ENCODE data around the gene HOXD9. TPM values are rescaled to one million over a fixed set of nuclear protein-coding genes. Genes with fewer than 3 reads are reported as not detected.

Gene HOXD9
- total RNA-seq, 1 donor from 2014 or later: not detected

GRCh38 chr2:176160986-176161824 is 38.7 kb downstream of the HOXD9 start:
- intact Hi-C loops (cut with DNase I): no loop called here
- H3K4me1 ChIP-seq: peaks cover 0 to 11% of the 10 kb centered on the region in 2 donors
- no peak for TF ChIP-seq CTCF (IDR thresholded peaks at IDR 0.05)
- no peak overlapping the region for H3K27ac ChIP-seq
- H3K4me3 ChIP-seq: peak overlapping the region; percentile 32 to 62
- peaks cover 19% of the 10 kb centered on the region for H3K27me3 ChIP-seq
- no peak for DNase-seq (ENCODE audit: low spot score in 2 of 2)
- peaks cover 0 to under 1% of the 10 kb centered on the region in 2 donors for H3K36me3 ChIP-seq
- H3K9me3 ChIP-seq: no peaks in the 10 kb centered on the region

- no peak for TF ChIP-seq CTCF (IDR thresholded peaks at IDR 0.05)
- no peak overlapping the region for H3K27ac ChIP-seq
- DNase-seq (ENCODE audit: low spot score in 2 of 2): no peak
- H3K4me3 ChIP-seq: peak overlapping the region in 1 of 2 donors; percentile 52
- no peaks in the 10 kb centered on the region for H3K9me3 ChIP-seq
- no peaks in the 10 kb centered on the region for H3K36me3 ChIP-seq
- peaks cover 18% of the 10 kb centered on the region for H3K27me3 ChIP-seq
- peaks cover 0 to 11% of the 10 kb centered on the region in 2 donors for H3K4me1 ChIP-seq
- intact Hi-C loops (cut with DNase I): no loop called here
Observed at GRCh38 chr2:176161825-176162626, 39.5 kb downstream of the HOXD9 start.

GRCh38 chr2:176162911-176163671 is 40.6 kb downstream of the HOXD9 start:
- no peak for DNase-seq (ENCODE audit: low spot score in 2 of 2)

GRCh38 chr2:176163672-176164056 is 41.1 kb downstream of the HOXD9 start:
- Histone ChIP-seq H3K27ac (no peak overlapping the region), H3K4me1 (peaks cover 0 to 11% of the 10 kb centered on the region in 2 donors), H3K36me3 (no peaks in the 10 kb centered on the region), H3K9me3 (no peaks in the 10 kb centered on the region), H3K4me3 (no peak overlapping the region), H3K27me3 (peaks cover 11% of the 10 kb centered on the region)
- intact Hi-C loops (cut with DNase I): no loop called here
- no peak for TF ChIP-seq CTCF (IDR thresholded peaks at IDR 0.05)
- no peak for DNase-seq (ENCODE audit: low spot score in 2 of 2)

More at GRCh38 chr2:176162911-176163671, 40.6 kb downstream of the HOXD9 start:
- H3K27ac ChIP-seq: no peak overlapping the region
- no peaks in the 10 kb centered on the region for H3K9me3 ChIP-seq
- intact Hi-C loops (cut with DNase I): no loop called here
- H3K27me3 ChIP-seq: peaks cover 11% of the 10 kb centered on the region
- no peaks in the 10 kb centered on the region for H3K36me3 ChIP-seq
- no peak for TF ChIP-seq CTCF (IDR thresholded peaks at IDR 0.05)
- H3K4me3 ChIP-seq: no peak overlapping the region
- peaks cover 0 to 11% of the 10 kb centered on the region in 2 donors for H3K4me1 ChIP-seq

GRCh38 chr2:176164201-176164600 is 41.7 kb downstream of the HOXD9 start:
- no peak for DNase-seq (ENCODE audit: low spot score in 2 of 2)
- peaks cover 0 to 11% of the 10 kb centered on the region in 2 donors for H3K4me1 ChIP-seq
- H3K4me3 ChIP-seq: no peak overlapping the region
- H3K27ac ChIP-seq: no peak overlapping the region
- no peak for TF ChIP-seq CTCF (IDR thresholded peaks at IDR 0.05)
- peaks cover 9% of the 10 kb centered on the region for H3K27me3 ChIP-seq
- intact Hi-C loops (cut with DNase I): no loop called here
- H3K36me3 ChIP-seq: no peaks in the 10 kb centered on the region
- H3K9me3 ChIP-seq: no peaks in the 10 kb centered on the region

Data from ascending aorta (tissue), 2 donors.